Thymus (tissue), 11 donors: ENCODE measurements around the gene GOLGA6L7. TPM values are rescaled to one million over a fixed set of nuclear protein-coding genes. Genes with fewer than 3 reads are reported as not detected.
A peak's percentile ranks its signal among the peaks of the same experiment; 100 is the strongest.
"Not testable (repeated sequence)": the region's sequence is repeated elsewhere in the genome, so short reads cannot be mapped to it uniquely, and the experiment has no call there.

Source experiments
- DNase-seq, 9 donors: peaks; one replicate each; pipeline ENCODE4 v3.0.0-alpha.2; 2013; ENCODE audit warnings: low spot score in 9 of 9, low read depth in 6 of 9, missing footprints in 1 of 9
- H3K27ac ChIP-seq, 2 donors: one replicate each; pipeline ENCODE4 v1.5.1; 2013; ENCODE audit warnings: control low read depth in 1 of 2, low read depth in 1 of 2, low read length in 1 of 2, mild to moderate bottlenecking in 1 of 2, moderate library complexity in 1 of 2
- H3K27me3 ChIP-seq, 2 donors: one replicate each; pipeline ENCODE4 v1.5.1; 2013; ENCODE audit warnings: low read length in 1 of 2; ENCODE audit not compliant: control insufficient read depth in 2 of 2, insufficient read depth in 1 of 2
- H3K36me3 ChIP-seq, 2 donors: one replicate each; pipeline ENCODE4 v1.5.1; 2013; ENCODE audit warnings: low read length in 1 of 2, mild to moderate bottlenecking in 1 of 2, moderate library complexity in 1 of 2; ENCODE audit not compliant: control insufficient read depth in 2 of 2, insufficient read depth in 2 of 2
- H3K4me1 ChIP-seq, 2 donors: one replicate each; pipeline ENCODE4 v1.5.1; 2013; ENCODE audit warnings: low read length in 2 of 2; ENCODE audit not compliant: control insufficient read depth in 2 of 2, insufficient read depth in 2 of 2
- H3K4me3 ChIP-seq, 2 donors: one replicate each; pipeline ENCODE4 v1.5.1; 2013; ENCODE audit warnings: low read length in 2 of 2, control low read depth in 1 of 2, mild to moderate bottlenecking in 1 of 2
- H3K9me3 ChIP-seq, 2 donors: one replicate each; pipeline ENCODE4 v1.5.1; 2013; ENCODE audit warnings: low read length in 1 of 2, mild to moderate bottlenecking in 1 of 2; ENCODE audit not compliant: control insufficient read depth in 2 of 2, insufficient read depth in 1 of 2
- WGBS: extraction: QIAGEN DNeasy Blood & Tissue Kit; methylation state at CpG from one replicate; pipeline ENCODE4 v1.1.7; 2013; 5-methylcytosine and 5-hydroxymethylcytosine counted together
- polyA plus RNA-seq: library from polyadenylated mRNA; stranded (reverse); fragments of 200-250 nt; gene quantifications from one replicate; pipeline ENCODE4 v1.2.3, GENCODE V29; 2013
- total RNA-seq: library from RNA; stranded (reverse); fragments of 120-200 nt; gene quantifications from one replicate; pipeline ENCODE4 v1.2.4, GENCODE V29; 2013
- donor health status: healthy.

Gene GOLGA6L7
- total and polyA plus RNA-seq, 2 donors, result 0.05 TPM; not detected in 1

DNA sequence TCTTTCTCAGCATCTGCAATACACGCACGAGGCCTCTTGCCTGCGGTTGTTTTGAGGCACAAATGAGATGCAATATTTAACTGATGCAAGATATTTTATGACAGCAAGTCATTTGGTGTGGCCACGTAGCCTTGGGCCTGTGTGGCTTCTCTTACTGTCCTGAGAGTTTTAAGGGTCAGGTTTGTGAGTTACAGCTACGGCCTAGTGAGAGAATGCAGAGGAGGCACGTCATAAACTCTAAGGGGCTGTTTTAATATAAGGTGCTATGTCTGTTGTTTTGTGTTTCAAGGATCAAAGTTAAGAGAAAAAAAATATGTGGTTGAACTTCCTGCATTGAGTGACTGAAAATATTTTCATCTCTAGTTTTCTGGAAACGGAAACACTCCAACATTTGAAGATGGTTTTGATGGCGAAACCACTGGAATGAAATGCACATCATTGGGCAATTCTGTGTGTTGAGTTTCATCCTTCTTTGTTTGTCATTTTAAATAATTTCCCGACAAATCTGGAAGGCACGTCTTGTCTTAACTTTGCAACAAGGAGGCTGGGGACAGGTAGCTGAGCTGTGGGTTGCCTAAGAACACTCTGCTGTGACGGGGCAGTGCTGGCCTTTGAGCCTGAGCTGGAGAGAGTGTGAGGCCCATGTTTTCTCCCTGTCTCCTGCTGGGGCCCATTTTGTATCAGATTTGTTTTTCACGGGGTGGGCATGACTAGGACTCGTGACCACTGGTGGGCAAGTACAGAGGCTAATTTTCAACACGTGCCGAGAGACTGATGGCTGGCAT lies 42.5 kb upstream of the GOLGA6L7 start:
- peaks cover 6 to 15% of the 10 kb centered on the region in 2 donors for H3K27me3 ChIP-seq
- peaks cover 21 to 33% of the 10 kb centered on the region in 2 donors for H3K4me1 ChIP-seq
- H3K36me3 ChIP-seq, result no peaks in the 10 kb centered on the region
- no peak overlapping the region for H3K4me3 ChIP-seq
- peak overlapping the region; percentile 55 to 75 for H3K27ac ChIP-seq
- no peaks in the 10 kb centered on the region for H3K9me3 ChIP-seq
- DNase-seq, result peak in 7 of 9 donors; percentile 26 to 83 (median 48)
- WGBS, result 54% methylated on average over 15 of the region's 15 CpGs

DNA sequence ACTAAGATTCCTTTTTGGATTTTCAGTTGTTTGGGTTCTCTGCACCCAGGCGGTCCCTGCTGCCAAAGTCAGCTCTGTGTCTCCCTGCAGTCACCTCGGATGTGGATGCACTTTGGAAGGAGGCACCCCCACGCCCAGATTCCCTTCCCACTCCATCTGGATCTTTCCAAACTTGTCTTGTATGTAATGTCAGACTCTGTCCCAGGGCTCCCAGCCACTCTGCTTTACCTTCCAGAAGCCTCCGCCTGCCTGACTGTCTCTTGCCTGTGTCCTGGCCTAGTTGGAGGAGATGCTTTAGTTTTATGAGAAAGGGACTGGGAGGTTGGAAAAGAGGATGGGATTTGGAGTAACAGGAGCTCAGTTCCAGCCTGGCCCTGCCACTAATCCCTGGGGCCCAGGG lies 41.8 kb upstream of the GOLGA6L7 start:
- Histone ChIP-seq H3K4me1 (peaks cover 21 to 35% of the 10 kb centered on the region in 2 donors), H3K27ac (peak overlapping the region; percentile 55 to 75), H3K27me3 (peaks cover 6 to 21% of the 10 kb centered on the region in 2 donors)
- DNase-seq, H3K4me3 ChIP-seq, H3K9me3 ChIP-seq, H3K36me3 ChIP-seq: not testable (repeated sequence)
- WGBS, result 97% methylated on average over 4 of the region's 4 CpGs

DNA sequence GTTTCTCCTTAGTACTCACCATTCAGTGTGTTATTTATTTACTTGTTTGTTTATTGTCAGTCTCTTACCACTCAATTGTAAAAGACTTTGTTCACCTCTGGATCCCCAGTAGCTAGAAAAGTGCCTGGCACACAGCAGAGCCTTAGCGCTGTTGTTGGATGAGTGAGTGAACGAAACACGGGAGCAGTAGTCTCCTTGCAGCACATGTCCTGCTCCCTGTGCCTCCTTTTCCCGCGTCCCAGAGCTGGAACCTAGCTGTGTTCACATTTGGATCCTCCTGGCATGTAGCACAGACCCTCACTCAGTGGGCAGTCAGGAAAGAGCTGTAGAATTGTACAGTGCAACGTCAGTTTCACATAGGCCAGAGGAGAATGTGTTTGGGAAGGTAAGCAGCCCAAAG lies 41.4 kb upstream of the GOLGA6L7 start:
- DNase-seq, H3K4me3 ChIP-seq, H3K36me3 ChIP-seq, H3K9me3 ChIP-seq: not testable (repeated sequence)
- peaks cover 21 to 37% of the 10 kb centered on the region in 2 donors for H3K4me1 ChIP-seq
- WGBS, result 88% methylated on average over 6 of the region's 6 CpGs
- H3K27me3 ChIP-seq, result peaks cover 8 to 25% of the 10 kb centered on the region in 2 donors
- peak overlapping the region in 1 of 2 donors; percentile 75 for H3K27ac ChIP-seq

DNA sequence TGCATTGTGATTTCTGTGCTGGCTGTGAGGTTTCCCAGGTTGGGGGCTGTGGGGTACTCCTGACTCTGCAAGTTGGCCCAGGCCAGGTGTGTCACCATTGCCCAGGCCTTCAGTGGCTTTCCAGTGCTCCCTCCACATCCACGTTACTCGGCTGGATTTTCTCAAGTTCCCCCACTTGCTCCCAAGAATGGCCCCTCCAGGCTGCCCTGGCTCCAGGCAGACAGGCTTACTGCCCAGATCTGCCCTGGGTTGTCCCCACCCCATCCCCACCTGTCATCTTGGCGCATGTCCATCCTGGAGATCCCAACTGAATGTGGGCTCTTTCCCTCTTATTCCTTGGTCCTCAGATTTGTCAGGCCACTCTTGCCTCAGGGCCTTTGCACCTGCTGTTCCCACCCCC lies 40.9 kb upstream of the GOLGA6L7 start:
- no peak overlapping the region for H3K4me3 ChIP-seq
- H3K9me3 ChIP-seq, result no peaks in the 10 kb centered on the region
- no peak overlapping the region for H3K27ac ChIP-seq
- no peak for DNase-seq
- H3K27me3 ChIP-seq, result peaks cover 13 to 30% of the 10 kb centered on the region in 2 donors
- no peaks in the 10 kb centered on the region for H3K36me3 ChIP-seq
- over 99% methylated on average over 3 of the region's 3 CpGs for WGBS
- peaks cover 21 to 36% of the 10 kb centered on the region in 2 donors for H3K4me1 ChIP-seq

DNA sequence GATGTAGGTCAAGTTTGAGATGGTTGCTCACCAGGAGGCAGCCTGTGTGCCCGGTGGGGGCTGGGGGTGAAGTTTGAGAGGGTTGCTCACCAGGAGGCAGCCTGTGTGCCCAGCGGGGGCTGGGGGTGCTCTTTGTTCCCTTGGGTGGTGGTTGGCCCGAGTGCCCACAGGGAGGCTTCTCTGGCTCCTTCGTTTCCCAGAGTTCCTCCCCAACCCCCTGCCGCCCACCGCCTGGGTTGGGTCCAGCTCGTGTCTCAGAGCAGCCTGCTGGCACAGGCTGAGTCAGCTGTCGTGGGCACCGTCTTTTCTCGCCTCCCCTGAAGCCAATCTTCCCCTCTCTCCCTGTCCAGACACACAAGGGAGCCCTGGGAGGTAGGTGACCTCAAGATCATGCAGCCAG lies 40.5 kb upstream of the GOLGA6L7 start:
- WGBS, result 92% methylated on average over 10 of the region's 10 CpGs
- Histone ChIP-seq H3K4me3 (no peak overlapping the region), H3K4me1 (peaks cover 21 to 34% of the 10 kb centered on the region in 2 donors), H3K9me3 (no peaks in the 10 kb centered on the region), H3K27me3 (peaks cover 14 to 32% of the 10 kb centered on the region in 2 donors), H3K27ac (no peak overlapping the region), H3K36me3 (no peaks in the 10 kb centered on the region)
- no peak for DNase-seq

DNA sequence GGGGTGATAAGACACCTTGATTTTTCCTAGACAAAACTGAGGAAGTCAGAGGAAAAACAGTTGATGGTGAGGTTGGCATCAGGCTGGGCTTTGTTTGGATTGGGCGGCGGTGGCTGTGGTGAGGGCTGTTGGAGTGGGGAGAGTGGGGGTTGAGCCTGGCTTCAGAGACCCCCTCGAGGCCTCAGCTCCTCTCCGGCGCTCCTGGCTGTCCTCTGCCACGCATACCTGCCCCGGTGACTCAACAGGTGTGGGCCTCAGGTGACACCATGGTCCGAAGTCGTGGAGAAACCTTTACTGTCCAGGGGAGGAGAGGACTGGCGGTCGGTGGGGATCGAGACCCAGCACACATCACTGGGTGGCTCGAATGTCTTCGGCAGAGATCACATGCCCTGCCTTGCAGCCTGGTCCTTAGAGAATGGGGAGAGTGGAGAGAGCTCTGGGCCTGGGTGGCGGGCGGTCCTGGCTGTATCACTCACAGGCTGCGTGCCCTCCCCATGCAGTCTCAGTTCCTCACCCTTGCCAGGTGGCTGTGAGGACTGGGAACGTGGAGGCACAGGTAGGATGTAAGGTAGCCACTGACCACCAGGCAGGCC lies 40.0 kb upstream of the GOLGA6L7 start:
- Histone ChIP-seq H3K36me3 (no peaks in the 10 kb centered on the region), H3K9me3 (no peaks in the 10 kb centered on the region), H3K27ac (no peak overlapping the region), H3K27me3 (peaks cover 14 to 32% of the 10 kb centered on the region in 2 donors), H3K4me3 (no peak overlapping the region), H3K4me1 (peaks cover 21 to 34% of the 10 kb centered on the region in 2 donors)
- DNase-seq, result no peak
- 93% methylated on average over 18 of the region's 18 CpGs for whole genome bisulfite sequencing

DNA sequence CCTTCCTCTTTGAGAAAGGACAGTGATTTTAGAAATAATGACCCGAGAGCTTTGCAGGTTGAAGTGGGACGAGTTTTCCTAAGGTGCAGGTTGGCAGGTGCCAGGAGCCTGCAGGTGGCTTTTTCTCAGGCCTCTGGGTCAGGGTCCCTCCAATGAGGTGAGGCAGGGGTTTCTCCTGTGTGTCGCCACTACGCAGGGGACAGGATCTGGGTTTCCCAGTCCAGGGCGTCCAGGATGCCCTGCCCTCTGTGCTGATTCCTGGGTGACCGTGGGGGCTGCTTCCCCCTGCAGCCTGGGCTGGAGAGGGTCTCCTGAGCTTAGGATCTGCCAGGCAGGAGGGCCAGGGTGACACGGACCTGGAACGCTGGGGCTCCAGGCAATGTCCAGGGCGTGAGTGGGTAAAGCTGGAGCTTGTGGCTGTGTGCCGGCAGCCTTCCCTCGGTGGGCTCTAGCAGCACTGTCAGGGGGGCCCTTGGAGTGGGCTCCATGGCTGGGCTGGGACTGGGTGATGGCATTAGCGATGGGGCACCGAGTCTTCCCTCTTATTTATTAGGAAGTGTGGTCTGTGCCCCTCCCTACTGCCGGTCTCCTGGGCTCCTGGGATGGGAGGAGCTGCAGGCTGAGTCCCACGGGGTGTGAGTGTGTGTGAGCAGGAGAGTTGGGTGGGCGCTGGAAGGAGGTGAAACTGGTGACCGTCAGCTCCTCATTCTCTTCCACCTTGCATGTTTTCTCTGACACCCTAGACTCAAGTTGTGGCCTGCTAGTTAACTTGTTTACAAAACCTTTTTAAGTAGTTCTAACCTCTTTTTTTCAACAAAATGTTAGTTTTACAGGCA lies 39.1 kb upstream of the GOLGA6L7 start:
- Histone ChIP-seq H3K27ac (no peak overlapping the region), H3K9me3 (no peaks in the 10 kb centered on the region), H3K36me3 (no peaks in the 10 kb centered on the region), H3K4me3 (no peak overlapping the region), H3K27me3 (peaks cover 14 to 32% of the 10 kb centered on the region in 2 donors), H3K4me1 (peaks cover 21 to 34% of the 10 kb centered on the region in 2 donors)
- WGBS, result 84% methylated on average over 17 of the region's 17 CpGs
- no peak for DNase-seq

DNA sequence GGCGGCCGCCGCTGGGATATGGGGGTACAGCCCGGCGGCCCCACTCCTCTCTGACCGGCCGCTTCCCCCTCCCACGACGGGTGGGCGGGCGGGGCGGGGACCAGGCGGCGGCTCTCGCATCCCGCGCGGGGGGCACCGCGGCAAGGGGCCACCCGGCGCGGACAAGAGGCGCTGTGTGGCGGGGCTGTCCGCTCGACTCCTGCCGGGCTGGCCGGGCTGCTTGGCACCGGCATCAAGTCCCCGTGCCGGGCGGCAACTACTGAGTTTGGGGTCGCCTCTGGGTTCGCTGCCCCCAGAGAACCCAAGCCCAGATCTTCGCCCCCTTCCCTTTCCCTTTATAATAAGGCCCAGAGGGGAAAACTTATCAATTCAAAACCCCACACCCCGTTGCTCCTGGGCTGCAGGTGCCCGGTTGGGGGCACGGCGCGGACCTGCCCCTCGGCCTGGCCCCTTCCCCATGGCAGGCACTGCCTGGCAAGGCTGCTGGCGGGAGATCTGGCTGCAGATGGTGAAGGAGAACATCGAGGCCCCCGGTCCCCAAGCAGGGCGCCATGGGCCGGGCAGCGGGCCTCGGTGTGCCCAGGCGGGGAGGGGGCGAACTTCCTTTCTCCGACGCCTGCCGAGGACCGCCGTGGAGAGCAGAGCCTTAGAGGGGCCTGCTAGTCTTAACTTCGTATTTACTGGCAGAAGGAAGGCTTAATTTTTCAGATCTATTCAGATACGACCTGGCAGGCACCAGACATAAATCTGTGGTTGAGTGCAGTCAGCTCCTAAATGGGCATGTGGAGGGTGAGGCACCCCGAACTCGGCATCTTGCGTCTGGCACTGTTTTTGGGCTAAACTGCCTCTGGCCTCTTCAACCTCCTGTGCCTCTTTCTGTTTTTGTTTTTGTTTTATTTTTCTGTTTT lies 38.2 kb upstream of the GOLGA6L7 start:
- Histone ChIP-seq H3K36me3 (no peaks in the 10 kb centered on the region), H3K27me3 (peaks cover 14 to 32% of the 10 kb centered on the region in 2 donors), H3K27ac (no peak overlapping the region), H3K4me1 (peaks cover 21 to 34% of the 10 kb centered on the region in 2 donors), H3K4me3 (peak overlapping the region; percentile 18 to 72), H3K9me3 (no peaks in the 10 kb centered on the region)
- 15% methylated on average over 61 of the region's 61 CpGs for WGBS
- DNase-seq, result no peak
